GM18858 (cell line): Measurements from ENCODE around the gene ABCC11.

Experiments used
- ATAC-seq: cut with Tn5 transposase; IDR thresholded peaks from one replicate; pipeline ENCODE4 v1.9.1; 2021; ENCODE audit not compliant: unreplicated experiment

Gene ABCC11

DNA sequence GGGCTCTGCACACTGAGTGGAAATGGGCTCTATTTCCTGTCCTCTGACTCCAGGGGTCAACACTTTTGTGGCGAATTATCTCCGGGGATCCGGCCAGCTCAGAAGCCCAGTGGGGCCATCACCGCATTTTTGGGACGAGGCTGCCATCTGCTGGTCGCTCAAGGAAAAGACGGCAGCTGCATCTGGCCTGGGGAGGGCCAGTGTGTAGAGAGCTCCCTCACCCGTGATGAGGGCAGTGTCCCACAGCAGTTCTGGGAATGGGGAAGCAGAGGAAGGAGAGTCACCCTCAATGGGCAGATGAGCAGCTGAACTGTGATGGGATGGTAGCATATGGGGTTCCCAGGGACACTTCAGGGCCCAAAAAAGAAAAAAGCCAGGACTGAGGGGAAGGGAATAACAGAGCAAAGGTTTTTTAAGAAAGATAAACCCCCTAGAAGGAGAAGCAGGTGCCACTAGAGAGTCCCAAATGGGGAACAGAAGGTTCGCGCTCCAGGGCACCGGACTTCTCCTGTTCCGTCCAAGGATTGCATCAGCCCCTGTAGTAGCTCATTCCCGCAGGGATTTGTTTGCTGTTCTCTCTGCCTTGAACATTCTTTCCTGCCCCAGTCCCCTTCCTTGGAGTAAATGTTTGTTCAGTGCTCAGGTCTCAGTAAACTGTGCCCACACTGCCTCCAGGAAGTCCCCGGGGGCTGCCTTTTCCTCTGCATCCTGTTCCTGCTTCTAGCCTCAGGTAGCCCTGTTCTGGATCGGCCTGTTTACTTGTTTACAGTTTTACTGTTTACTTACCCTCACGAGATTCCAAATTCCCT lies 82.2 kb downstream of the ABCC11 start:
- ATAC-seq, result peak; percentile 55

DNA sequence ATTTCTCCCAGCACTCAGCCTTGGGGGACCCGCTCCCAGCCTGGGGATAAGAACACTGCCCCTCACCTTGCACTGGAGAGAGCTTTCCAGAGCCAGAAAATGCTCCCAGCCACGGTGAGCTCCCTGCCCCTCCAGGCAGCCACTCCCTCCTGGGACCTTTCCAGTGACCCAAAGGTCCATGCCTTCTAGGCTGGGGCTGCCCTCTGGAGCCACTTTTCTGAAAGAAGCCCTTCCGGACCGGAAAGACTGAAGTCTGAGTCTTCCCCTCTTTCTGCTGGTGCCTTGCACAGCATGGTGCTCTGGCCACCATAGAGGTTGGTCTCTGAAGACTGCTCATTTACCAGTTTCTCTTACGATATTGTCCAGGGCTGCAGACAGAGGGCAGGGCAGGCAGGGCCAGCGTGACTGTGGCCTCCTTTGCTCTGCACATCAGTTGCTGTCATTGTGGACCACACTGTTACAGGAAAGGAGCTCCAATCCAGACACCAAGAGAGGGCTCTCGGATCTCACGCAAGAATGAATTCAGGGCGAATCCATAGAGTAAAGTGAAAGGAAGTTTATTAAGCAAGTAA lies 84.4 kb downstream of the ABCC11 start:
- no peak for ATAC-seq

- no peak for ATAC-seq
These were observed 85.4 kb downstream of the ABCC11 start for GRCh38 chr16:48161906-48162305.

DNA sequence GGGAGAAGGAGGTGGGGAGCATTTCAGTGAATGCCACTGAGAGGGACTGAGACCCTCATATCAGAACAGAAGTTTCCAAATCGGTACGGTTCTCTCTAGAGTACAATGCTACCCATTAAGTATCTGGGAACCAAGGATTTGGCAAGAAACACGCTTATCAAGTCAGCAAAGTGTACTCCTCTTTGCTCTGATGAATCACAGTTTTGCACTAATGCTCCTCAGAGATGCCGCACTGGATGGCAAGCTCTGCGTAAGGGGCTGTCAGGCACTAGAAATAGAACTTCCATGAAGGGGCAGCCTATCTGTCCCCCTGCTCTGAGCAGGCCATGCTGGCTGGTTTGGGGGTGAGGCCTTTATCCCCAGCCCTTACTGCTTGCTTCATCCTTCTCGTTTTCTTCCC lies 86.8 kb downstream of the ABCC11 start:
- no peak for ATAC-seq

GRCh38 chr16:48158296-48158695 lies 89.0 kb downstream of the ABCC11 start:
- ATAC-seq, result peak; percentile 87

- ATAC-seq, result no peak
These were observed 89.5 kb downstream of the ABCC11 start for GRCh38 chr16:48157794-48158193.

DNA sequence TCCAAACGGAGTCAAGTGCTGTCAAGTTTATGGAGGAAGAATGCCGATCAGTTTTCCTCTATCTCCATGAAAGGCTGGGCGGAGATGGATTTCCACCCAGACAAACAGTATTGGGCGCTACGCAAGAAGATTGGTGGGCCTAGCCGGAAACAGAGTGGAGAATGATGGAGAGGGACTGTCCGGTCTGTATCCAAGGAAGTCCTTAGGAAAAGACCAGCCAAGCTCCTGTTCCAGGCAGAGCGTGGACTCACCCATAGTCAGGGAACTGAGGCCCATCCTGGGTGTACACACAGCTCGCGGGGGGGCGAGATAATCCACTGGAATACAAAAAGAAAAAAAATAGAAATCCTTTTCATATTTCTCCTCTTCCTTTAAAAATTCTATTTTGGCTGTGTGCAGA lies 90.0 kb downstream of the ABCC11 start:
- ATAC-seq, result no peak

GRCh38 chr16:48156790-48157209 lies 90.5 kb downstream of the ABCC11 start:
- no peak for ATAC-seq

DNA sequence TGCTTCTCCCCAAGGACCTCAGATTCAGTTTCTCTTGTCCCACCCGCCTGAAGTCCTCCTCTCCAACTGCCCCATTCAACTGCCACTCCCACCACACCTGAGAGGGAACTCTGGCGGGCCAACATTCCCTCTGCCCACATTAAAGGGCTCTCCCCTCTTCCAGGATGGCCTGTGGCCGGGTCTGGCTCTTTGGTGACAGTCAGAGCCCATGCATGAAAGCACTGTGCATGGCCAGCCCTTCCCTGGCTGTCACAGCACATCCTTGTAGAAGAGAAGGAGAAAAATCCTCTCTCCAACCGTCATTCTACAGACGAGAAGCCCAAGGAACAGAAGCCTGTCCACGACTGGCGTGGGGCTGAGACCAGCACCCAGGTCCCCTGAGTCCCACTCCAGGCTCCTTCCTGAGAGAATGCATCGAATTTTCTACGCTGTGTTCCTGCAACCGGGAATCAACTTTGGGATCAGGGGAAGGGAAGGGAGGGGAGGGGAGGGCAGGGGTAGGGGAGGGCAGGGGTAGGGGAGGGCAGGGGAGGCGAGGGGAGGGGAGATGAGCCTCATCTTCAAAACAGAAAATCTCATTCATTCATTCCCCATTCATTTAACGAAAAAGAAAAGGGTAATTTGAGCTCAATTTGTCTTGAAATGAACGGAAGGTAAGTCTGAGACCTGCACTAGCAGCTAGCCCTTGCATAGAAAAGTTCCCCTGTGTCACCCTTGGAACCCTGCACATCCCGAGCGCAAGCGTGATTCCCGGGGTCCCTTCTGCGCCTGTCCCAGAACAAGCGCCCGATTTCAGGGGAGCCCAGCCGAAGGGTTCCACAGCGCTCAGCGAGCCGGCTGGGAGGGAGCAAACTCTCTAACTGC lies 91.2 kb downstream of the ABCC11 start, which contains the start of gene ABCC12:
ABCC12 (minus strand) TSS at position 68 of the 864 bp plus-strand sequence. CDS start 9,569 bp downstream, outside the sequence.
- no peak for ATAC-seq

DNA sequence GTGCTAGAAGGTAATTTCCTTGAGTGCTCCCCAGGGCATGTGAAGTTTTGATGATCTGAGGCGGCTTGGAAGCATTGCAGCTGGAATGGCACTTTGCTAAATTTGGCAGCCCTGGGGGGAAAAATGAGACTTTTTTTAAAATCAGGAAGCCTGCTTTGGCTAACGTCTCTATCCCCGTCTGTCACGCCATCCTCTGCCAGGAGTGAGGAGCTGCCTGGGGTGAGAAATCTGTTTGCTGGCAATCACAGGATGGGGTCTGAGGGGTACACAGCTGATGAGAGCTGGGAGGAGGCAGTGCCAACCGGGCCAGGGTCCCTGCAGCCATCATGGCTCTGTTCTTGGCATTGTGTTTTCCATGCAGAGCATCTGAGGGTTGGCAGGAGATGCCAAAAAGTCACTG lies 93.6 kb downstream of the ABCC11 start:
- ATAC-seq, result no peak

DNA sequence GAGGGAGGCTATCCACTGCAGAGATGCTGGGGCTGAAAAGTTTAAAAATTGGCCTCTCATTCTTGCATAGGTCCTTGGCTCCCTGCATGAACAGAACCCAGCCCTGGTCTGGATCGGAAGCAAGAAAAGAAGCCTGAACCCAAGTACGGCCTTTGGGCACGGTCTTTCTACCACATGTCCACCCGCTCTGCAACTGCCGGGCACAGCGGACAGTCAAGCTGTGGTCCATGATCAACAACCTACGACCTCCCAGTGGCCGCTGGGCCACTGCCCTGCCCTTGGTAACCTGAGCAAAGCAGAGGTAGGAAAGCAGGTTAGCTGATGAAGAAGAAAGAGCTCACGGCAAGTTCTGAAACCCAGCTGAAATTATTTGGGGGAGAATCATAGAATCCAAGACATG lies 95.1 kb downstream of the ABCC11 start:
- ATAC-seq, result no peak

DNA sequence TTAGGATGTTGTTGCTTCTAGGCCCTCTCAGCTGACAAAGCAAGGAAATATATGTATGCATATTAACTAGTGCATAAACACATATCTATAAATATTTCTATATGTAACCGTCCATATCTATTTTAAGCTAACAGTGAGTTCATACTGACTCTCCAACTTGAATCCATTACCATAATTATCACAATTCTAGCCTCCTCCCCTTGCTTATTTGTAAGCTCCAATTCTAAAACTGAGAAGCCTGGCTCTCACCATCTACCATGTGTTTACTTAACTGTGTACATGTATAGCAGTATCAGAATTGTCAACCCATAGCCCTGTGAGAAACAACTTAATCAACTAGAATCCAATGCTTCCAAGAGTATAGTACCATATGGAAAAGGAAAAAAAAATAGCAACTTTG lies 96.6 kb downstream of the ABCC11 start:
- ATAC-seq, result no peak

DNA sequence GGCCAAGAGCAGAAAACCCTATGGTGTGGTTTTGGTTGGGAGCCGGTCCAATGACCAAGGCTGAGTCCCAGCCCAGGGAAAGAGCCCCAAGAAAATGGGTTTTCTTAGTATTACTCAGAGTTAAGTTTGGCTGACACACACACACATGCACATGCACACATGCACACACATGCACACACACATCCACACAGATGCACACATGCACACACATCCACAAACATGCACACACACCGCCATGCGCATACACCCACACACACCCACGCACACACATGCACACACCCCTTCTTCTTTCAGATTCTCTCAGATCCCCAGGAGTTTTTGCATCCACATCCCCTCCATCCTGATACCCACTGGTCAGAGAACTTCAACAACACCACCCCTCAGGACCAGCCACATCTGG lies 100.6 kb downstream of the ABCC11 start:
- no peak for ATAC-seq

DNA sequence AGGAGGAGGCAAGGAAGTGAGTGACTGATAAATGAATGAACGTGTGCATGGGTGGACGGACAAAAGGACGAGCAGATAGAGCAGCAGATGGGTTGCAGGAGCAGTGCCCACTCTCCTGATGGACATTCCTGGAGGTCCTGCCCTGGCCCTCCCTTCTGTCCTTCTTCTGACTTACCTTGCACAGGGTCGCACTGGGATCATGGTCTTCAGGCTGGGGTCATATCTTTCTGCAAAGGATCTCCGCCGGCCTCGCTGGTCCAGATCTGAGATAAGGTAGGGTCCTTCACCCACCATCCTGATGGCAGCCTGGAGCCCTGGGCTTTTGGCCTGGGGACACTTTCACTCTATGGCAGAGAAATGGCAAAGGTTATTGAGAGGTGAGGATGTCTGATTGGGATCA lies 101.2 kb downstream of the ABCC11 start:
- no peak for ATAC-seq

GRCh38 chr16:48143812-48144368 lies 103.4 kb downstream of the ABCC11 start:
- ATAC-seq, result no peak

DNA sequence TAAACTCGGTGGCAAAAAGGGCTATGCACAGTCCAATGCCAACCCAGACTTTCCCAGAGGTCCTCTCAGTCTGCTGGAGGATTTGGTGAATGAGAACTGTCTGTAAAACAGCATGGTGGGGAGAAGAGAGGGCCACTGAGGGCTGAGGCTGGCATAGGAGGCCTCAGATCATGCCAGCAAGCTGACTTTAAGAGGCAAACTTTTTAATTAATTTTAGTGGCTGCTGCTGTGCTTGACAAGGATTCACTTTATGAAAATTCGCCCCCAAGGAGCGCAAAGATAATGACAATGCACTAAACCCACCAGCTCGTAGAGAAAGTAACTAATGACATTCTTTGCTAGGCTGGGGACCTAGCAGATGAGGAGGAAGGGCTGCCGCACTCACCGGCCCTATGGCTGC lies 106.5 kb downstream of the ABCC11 start:
- no peak for ATAC-seq

DNA sequence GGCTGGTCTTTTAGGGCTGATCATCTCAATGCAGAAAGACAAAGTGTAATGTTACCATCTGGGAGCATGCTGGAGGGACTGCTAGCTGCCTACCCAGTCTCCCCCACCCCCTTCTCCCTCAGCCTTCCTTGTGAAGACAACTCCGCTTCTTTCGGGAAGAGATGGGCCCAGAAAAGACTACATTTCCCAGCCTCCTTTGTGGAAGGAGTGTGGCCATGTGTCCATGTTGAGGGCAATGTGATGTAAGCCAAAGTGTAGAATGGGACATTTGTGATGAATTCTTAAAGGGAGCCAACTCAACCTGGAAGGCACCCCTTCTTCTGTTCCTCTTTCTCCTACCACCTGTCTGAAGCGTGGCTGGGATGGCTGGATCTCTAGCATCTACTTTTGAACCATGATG lies 107.8 kb downstream of the ABCC11 start:
- no peak for ATAC-seq

DNA sequence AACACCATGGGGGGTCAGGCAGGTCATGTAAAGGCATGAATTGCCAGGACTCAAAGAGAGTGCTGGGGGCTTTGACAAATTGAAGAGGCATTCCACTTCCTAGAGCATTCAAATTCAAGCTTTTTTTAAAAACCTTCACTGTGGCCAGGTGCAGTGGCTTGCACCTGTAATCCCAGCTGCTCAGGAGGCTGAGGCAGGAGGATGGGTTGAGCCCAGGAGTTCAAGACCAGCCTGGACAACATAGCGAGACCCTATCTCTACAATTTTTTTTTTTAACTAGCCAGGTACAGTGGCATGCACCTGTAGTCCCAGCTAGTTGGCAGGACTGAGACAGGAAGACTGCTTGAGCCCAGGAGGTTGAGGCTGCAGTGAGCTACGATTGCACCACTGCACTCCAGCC lies 108.8 kb downstream of the ABCC11 start:
- ATAC-seq, result no peak

- no peak for ATAC-seq
These were observed 109.5 kb downstream of the ABCC11 start for GRCh38 chr16:48137822-48138221.

DNA sequence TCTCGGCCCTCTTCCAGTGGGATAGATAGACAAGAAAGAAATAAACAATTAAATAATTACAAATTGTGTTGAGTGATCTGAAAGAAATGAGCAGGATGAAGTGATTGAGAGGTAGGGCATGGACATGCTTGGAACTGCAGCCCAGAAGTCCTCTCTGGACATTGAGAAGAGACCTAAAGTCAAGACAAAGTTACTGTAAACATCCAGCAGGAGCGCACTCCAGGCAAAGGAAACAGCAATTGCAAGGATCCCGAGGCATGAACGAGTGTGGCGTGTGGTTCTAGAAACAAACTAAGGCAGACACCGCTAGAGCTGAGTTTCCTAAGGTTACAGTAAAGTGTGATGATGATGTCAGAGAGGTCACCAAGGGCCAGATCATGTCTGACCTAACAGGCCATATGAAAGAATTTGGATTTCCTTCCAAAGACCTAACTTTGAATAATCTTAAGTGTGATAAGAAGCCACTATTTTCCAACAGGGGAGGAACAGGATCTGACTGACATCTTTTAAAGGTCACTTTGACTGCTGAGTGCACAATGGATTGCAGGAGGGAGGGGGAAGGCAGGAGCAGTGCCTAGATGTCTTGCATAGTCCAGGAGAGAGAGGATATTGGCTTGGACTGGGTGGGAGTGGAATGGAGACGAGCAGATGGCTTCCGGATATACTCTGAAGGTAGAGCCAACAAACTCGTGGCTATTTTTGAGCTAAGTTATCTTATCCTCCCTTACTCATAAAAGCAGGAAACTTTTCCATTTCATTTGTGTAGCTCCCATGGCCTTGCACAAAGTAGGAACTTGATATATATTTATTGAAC lies 110.6 kb downstream of the ABCC11 start:
- ATAC-seq, result no peak
